ENCODE results near the gene PDXK.

The PDXK gene

DNA sequence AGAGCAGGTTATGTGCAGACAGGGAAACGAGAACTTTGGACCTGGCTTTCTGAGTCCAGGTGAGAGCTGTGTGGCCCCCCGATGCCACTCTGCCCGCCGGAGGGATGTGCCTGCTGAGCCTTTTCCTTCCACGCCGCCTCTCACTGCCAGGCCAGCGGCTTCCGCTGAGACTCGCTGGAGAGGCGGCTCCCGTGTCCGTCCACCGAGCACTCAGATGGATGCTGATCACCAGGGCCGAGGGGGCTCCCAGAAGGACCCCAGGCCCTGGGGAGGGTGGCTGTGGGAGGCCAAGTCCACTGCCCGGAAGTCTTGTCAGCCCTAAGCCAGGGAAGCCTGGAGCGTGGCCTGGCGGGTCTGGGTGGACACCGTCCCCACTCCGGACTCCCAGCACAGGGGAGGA, 40.7 kb downstream of the PDXK start:
- no peak for DNase-seq (ENCODE audit: low read depth)
- TF ChIP-seq, protein P1, sequence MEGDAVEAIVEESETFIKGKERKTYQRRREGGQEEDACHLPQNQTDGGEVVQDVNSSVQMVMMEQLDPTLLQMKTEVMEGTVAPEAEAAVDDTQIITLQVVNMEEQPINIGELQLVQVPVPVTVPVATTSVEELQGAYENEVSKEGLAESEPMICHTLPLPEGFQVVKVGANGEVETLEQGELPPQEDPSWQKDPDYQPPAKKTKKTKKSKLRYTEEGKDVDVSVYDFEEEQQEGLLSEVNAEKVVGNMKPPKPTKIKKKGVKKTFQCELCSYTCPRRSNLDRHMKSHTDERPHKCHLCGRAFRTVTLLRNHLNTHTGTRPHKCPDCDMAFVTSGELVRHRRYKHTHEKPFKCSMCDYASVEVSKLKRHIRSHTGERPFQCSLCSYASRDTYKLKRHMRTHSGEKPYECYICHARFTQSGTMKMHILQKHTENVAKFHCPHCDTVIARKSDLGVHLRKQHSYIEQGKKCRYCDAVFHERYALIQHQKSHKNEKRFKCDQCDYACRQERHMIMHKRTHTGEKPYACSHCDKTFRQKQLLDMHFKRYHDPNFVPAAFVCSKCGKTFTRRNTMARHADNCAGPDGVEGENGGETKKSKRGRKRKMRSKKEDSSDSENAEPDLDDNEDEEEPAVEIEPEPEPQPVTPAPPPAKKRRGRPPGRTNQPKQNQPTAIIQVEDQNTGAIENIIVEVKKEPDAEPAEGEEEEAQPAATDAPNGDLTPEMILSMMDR (IDR thresholded peaks at IDR 0.05; ENCODE audit: low read depth, low read length, missing control alignments): no peak
- H3K4me3 ChIP-seq (ENCODE audit: low read depth, low read length): no peak overlapping the region

DNA sequence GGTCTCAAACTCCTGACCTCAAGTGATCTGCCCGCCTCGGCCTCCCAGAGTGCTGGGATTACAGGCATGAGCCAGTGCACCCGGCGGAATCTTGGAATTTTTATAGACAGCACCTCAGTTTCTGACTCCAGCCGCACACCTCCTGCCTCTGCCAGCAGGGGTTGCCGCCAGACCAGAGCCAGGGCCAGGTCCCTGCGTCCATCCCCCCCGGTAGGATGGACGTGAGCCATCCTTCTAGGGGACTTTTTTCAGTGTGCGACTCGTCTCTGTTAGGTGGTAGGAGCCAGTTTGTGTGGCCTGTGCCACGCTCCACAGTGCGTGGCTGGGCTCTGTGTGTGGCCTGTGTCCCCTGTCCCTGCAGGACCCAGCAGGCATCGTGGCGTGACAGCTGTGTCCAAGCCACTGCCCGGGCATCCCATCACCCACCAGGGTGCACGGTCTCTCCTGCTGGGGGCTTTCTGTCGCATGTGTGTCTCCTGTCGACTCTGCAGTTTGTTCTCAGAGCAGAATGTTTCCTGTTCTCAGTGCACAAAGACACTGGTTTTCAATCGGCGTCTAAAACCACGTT, 41.5 kb downstream of the PDXK start:
- TF ChIP-seq, protein P1 (IDR thresholded peaks at IDR 0.05; ENCODE audit: low read depth, low read length, missing control alignments): no peak
- H3K4me3 ChIP-seq (ENCODE audit: low read depth, low read length): no peak overlapping the region
- DNase-seq (ENCODE audit: low read depth): no peak

DNA sequence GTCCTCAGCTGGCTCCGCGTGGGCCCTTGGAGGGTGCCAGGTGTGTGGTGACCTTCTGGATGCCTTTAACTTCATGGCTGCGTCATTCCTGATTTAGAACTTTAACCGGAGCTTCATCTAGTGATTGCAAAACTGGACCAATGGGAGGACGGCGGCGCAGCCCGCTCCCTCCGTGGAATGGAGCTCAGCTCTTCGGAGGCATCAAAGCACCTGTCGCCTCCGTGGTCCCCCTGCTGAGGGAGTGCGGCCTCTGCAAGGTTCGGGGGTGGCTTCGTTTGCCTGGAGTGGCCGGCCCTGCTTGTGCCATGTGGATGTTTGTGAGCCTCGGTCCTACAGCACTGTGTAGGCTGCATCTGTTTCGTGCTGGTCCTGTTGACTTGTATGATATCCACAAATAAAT, 43.0 kb downstream of the PDXK start:
- TF ChIP-seq, protein P1 (IDR thresholded peaks at IDR 0.05; ENCODE audit: low read depth, low read length, missing control alignments): no peak
- no peak overlapping the region for H3K4me3 ChIP-seq (ENCODE audit: low read depth, low read length)
- DNase-seq (ENCODE audit: low read depth): no peak

DNA sequence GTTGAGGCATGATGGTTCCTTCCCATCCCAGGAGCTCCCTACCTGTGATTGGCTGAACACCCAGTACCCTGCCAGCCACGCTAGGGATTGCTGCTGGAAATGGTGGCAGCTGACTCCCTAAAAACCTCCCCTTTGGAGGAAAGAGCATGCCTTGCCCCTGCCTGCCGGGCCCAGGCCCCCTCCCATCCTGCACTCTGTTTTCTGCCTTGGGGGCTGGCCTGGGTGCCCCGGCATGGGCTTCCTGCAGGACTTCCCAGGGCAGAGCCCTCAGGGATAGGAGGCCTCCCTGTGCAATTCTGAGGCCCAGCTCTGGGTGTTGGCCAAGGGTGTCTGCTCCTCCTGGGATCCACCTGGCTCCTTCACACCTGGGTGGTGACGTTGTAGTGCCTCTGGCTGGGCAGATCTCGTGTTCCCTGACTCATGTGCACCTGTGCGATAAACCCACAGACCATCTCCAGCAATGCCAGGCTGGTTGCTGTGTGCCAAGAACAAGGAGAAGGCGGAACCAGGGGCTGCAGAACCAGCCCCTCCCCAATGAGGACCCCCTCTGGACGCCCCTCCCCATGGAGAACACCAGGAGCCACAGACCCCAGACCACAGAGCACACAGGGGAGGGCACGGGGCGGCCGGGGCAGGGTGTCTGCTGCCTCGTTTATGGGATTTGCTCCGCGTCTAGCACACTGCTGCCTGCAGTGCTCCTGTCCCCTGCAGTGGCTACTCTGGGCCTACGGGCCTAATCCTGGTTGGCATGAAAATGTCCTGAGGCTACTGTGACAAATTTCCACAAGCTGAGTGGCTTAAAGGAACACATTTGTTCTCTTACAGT, 43.6 kb downstream of the PDXK start:
- no peak overlapping the region for H3K4me3 ChIP-seq (ENCODE audit: low read depth, low read length)
- TF ChIP-seq, protein P1 (IDR thresholded peaks at IDR 0.05; ENCODE audit: low read depth, low read length, missing control alignments): no peak
- DNase-seq (ENCODE audit: low read depth): no peak

DNA sequence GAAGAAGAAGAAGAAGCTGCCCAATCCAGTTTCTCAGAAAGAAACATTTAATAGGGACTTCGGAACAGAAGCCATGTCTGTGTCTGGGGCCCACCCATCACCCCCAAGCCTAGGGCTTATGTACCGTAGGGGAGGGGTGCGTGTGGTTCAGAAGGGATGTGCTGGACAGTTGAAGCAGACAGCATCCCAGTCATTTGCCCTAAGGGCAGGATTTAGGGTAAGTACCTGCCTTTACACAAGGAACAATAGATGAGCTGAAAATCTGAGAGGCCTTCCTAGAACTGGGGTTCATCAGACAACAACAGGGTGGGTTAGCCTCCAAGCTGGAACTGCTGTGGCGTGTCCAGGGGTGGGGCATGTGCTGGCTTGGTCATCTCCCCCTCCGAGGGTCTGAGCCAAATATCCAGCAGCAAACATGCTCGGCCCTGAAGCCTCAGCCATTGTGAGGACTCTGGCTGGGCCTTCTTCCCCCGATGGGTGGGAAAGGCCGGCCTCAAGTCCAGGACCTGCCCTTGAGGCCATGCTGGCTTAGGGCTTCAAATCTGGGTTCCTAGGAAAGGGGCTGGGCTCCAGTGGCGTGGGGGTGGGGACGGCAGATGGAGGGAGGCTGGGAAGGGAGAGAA, 45.1 kb downstream of the PDXK start:
- no peak overlapping the region for H3K4me3 ChIP-seq (ENCODE audit: low read depth, low read length)
- DNase-seq (ENCODE audit: low read depth): no peak
- TF ChIP-seq, protein P1 (IDR thresholded peaks at IDR 0.05; ENCODE audit: low read depth, low read length, missing control alignments): no peak

DNA sequence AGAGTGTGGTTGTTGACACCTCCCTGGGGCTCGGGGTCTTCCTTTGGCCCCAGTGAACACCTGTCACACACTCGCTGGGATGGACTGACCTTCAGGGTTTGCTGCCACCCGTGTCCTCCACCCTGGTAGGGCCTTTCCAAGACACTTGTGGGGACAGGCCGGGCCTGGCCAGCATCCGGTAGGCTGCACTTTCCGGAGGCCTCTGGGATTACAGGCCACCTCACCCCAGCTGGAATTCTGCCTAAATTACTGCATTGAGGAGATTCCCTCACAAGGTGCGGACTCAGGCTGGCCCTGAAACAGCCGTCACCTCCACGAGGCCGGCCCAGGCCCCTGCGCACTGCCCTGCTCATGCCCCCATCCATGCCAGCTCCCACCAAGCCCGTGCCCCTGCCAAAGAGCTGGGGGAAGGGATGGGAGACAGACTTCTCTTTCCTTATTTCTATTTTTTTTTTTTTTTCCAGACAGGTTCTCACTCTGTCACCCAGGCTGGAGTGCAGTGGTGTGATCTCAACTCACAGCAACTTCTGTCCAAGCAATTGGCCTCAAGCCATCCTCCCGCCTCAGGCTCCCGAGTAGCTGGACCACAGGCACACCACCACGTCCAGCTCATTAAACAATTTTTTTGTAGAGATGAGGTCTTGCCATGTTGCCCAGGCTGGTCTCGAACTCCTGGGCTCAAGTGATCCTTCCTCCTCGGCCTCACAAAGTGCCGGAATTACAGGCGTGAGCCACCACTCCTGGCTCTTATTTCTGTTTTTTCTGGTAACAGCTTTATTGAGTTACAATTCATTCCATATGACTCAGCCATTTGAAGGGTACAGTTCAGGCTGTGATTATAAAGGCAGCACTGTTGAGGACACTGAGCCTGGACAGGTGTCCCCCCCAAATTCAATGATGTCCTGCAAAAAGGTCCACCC, 45.9 kb downstream of the PDXK start:
- TF ChIP-seq, protein P1 (IDR thresholded peaks at IDR 0.05; ENCODE audit: low read depth, low read length, missing control alignments): no peak
- H3K4me3 ChIP-seq (ENCODE audit: low read depth, low read length): no peak overlapping the region
- no peak for DNase-seq (ENCODE audit: low read depth)

Measured in GM12864 (cell line).